ENCODE data around the gene ADAMTS18.

ADAMTS18 gene

DNA sequence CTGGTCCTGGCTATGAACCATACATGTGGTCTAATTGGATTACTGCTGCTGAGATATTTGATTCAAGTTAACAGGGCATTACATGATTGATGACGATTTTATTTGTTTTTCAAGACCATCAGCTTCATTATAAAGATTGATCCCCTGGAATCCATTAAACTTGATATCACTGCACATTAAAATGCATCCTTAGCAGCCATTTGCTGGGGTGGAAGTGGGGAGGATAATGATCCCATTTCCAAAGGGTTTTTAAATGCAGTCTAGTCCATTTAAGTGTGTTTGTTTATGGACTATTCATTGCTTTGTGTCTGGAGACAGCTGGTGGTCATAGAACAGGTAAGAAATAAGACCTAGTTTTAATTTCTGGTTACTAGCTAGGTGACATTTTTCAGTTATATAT is 40.9 kb downstream of the ADAMTS18 start:
- no peak for DNase-seq (ENCODE audit: low spot score)

GRCh38 chr16:77387815-77388209 is 47.0 kb downstream of the ADAMTS18 start:
- no peak for DNase-seq (ENCODE audit: low spot score)

DNA sequence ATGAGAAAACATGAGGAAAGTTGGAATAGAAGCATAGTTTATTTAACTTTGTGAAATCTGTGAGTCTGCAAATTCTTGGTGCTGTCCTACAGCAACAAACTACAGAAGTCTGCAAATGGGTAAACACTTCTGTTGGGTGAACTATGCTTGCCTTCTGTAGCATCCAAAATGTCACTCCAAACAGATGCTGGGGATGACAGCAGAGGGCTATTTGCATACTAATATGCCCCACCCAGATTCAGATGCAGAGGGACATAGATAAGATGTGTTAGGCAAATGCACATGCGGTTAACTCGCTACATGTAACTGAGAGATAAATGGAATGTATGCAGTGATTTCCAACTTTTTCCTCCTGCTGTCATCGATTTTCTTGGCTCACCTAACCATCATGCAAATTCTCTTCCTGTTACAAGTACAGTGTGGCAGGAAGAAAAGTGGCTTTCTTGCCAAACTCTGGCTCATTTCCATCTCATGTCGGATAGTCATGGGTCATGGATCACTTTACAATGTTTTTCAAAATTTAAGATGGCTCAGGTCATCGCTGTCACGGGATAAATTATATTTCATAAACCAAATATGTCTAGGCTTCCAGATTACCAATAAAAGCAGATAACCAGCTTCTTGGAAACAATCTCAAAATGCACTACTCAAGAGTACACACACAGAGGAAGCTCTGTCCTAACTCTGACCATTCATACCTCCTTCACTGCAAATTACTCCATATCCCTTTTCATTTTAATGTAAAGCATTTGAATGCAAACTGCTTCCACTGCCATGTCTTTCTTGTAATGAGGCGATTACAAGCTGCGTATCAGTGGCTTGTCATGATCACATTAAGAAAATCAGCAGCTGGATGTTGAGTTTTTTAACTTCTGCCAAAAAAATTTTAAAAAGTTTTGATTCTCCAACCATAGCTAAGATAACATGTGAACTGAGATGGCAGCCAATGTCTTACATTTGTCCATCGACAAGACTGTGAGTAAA is 47.7 kb downstream of the ADAMTS18 start:
- no peak for DNase-seq (ENCODE audit: low spot score)

GRCh38 chr16:77385481-77385880 is 49.4 kb downstream of the ADAMTS18 start:
- no peak for DNase-seq (ENCODE audit: low spot score)

DNA sequence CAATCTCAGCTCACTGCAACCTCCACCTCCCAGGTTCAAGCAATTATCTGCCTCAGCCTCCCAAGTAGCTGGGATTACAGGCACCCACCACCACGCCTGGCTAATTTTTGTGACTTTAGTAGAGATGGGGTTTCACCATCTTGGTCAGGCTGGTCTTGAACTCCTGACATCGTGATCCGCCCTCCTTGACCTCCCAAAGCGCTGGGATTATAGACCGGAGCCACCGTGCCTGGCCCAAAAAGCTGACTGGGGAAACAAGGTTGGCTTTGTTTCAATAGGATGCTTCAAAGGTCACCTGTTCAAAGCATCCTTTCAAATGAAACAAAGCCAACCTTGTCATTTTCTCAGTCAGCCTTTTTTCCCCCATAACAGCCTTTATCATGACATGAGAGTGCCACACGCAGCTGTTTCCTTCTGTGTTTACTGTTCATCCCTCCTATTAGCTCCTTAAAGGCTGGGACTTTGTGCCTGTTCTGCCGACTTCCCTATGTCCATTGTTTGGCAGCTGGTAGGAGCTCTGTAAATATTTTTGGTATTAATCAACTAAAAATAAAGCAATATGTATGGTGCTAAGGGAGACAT is 51.1 kb downstream of the ADAMTS18 start:
- no peak for DNase-seq (ENCODE audit: low spot score)

- DNase-seq (ENCODE audit: low spot score): no peak
Measured at GRCh38 chr16:77376358-77376757, 58.5 kb downstream of the ADAMTS18 start.

GRCh38 chr16:77375396-77375795 is 59.4 kb downstream of the ADAMTS18 start:
- DNase-seq (ENCODE audit: low spot score): no peak

- DNase-seq (ENCODE audit: low spot score): no peak
Measured at GRCh38 chr16:77374384-77374783, 60.5 kb downstream of the ADAMTS18 start.

- DNase-seq (ENCODE audit: low spot score): no peak
Measured at GRCh38 chr16:77373726-77374125, 61.1 kb downstream of the ADAMTS18 start.

GRCh38 chr16:77364770-77365169 is 70.1 kb downstream of the ADAMTS18 start:
- DNase-seq (ENCODE audit: low spot score): no peak

DNA sequence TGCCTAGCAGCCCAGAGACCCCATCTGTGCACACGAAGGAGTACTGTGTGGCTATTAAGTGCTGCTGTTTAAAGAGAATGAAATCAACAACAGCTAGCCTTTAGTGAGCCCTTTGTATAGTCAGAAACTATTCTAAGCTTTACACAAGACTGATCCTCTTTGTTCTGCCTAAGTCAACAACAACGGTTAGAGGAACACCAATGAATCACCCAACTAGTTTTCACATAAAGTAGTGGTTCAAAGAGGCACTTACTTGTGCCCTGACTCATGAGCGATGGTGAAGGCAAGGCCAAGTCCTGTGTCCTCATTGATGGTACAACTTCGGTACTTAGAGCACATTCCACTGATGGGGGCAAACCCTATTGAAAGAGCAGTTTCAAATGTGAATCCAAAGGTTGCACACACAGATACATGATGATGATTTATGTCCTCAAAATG is 75.8 kb downstream of the ADAMTS18 start:
- DNase-seq (ENCODE audit: low spot score): no peak

DNA sequence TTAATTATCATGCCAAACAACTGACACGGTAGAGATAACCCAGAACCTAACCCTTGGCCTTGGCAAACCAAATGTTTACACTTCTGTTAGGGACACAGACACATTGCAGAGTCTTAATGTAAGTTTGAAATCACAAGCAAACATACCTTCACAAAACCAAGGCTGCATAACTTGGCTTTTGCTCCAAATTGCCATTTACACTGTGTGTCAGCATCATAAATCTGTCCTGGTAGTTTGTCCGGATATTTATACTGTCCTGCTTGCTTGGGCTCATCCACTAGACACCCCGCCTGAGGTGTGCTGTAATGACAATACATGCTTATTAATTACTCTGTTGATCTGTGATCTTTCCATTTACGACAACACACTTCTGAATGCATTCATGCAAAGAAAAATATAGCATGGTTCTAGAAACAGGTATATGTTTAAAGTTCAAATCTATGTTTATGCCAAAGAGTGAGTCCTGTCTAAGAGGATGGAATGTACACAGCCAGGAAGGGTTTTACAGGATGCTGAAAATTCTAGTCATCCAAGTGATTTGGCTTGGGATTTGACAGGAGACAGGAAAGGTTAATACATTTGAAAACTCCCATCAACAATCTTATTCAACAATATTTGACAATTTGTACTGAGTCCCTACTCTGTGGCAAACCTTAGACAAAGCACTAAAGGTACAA is 81.1 kb downstream of the ADAMTS18 start:
- no peak for DNase-seq (ENCODE audit: low spot score)

- DNase-seq (ENCODE audit: low spot score): no peak
Measured at GRCh38 chr16:77344341-77344740, 90.5 kb downstream of the ADAMTS18 start.

- DNase-seq (ENCODE audit: low spot score): no peak
Measured at GRCh38 chr16:77336637-77337036, 98.2 kb downstream of the ADAMTS18 start.

GRCh38 chr16:77335652-77336234 is 99.1 kb downstream of the ADAMTS18 start:
- no peak for DNase-seq (ENCODE audit: low spot score)

- DNase-seq (ENCODE audit: low spot score): no peak
Measured at GRCh38 chr16:77332792-77333191, 102.0 kb downstream of the ADAMTS18 start.

DNA sequence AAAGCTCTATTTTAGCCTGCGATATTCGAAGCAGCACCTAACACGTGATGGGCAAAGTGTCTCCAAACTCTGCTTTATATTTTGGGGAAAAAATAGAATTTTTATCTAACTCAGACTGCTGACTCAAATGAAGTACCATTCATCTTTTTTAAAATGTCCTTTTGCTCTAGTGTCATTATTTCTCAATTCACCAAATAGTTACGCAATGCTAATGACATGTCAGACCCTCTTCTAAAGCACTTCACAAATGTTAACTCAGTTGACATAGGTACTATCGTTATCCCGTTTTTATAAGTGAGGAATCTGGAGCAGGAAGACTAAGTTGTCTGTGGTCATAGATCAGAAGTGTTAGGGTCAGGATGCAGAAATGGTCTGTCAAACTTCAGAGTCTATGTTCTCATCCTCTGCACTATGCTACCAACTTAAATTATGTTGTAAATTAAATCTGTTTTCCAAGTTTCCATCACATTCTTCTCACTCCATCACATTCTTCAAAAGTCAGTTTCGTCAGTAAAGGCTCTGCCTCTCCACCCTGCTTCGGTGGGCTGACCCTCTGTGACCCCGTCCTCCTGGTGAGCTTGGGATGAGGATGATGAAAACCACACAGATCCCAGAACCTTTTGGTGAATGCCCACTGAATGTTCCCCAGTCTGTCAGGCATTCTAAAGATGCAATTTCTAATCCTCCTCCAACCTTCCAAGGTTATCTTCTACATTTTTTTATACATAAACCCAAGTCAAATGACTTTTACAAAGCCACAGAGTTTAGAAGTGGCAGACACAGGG is 102.8 kb downstream of the ADAMTS18 start:
- no peak for DNase-seq (ENCODE audit: low spot score)

- no peak for DNase-seq (ENCODE audit: low spot score)
Measured at GRCh38 chr16:77331043-77331442, 103.8 kb downstream of the ADAMTS18 start.

DNA sequence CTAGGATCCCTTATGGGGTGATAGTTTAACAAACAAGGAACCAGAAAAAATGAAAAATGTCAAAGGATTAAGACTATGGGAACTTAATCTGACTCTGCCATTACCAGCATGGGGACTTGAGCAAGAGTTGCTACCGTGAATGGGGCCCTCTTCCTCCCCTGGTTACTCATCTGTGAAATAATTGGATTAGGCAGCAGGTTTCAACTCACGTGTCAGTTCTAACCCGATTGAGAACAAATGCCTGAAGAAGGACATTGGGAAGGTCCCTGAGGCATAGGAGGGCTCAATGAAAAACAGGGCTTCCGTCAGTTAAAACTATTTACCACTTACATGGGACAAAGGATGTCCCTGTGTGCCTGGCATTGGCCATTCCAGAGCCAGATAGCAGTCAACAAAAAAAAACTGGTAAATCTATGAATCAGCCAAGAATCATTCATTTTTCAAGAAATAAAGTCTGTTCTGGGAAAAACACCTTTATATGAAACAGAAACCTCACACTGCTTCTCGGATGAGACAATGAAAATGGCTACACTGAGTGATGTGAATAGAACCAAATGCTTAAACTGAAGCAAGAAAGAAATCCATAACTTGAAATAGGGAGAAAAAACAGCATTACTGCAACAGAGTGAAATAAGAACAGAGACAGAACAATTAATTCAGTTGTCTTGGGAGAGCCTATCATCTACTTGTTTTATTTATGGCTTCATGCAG is 104.3 kb downstream of the ADAMTS18 start:
- DNase-seq (ENCODE audit: low spot score): no peak

DNA sequence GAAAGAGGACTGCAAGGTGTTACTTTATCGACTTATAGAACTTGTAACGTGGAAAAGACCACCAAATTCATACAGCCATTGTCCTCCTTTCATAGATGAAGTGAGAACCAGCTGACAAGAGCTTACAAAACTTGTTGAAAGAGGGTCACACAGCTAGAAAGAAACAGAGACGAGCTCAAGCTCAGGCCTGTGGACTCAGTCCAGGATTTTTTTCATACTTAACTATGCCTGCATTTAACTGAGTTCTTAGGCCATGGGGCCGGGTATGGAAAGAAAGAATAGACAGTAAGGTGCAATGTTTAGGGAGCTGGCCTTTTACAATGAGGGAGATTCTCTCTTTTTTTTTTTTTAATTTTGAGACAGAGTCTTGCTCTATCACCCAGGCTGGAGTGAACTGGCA is 106.1 kb downstream of the ADAMTS18 start:
- no peak for DNase-seq (ENCODE audit: low spot score)

DNA sequence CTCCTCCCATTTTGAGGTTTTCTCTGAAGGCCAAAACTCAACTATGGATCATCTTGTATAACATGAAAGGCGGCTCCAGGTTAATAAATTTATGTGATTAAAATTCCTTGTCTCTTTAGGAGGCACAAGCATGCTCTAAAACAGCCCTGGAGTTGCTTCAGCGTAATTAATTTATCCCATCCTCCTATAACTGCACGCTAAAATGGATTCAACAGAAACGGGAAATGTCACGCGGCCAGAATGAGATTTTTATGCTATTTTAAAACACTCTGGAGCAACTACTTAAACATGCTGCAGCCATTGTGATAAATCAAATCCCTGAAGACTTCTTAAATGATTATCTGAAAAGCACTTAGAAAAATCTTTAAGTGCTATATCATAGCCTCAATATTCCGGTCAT is 106.6 kb downstream of the ADAMTS18 start:
- DNase-seq (ENCODE audit: low spot score): no peak
